Measurements from ENCODE around the gene SORCS3.

DNA sequence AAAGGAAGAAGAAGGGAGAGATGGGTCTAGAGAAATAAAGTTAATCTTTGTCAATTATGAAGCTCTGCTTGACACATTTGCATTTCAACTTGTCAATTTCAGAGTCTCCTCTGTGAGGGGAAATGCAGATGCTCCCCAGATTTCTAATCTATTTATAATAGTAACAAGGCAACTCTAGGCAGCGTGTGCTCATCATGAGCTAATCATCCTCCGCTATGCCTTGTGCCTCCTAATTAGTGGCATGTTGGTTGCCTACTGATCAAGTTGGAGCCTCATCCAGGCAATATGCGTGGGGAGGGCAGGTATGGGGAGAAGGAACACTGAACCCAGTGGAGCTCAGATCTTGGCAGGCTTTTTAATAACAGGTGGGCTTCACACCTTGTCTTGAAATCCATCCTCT lies 628.6 kb downstream of the SORCS3 start:
- TF ChIP-seq CTCF (conservative IDR thresholded peaks at IDR 0.05; ENCODE audit: low read length) (no peak), EZH2phosphoT487 (IDR thresholded peaks at IDR 0.05; ENCODE audit: borderline replicate concordance) (no peak)

All from Loucy (cell line).